ENCODE data around the gene PGA5. TPM values are rescaled to one million over a fixed set of nuclear protein-coding genes. Genes with fewer than 3 reads are reported as not detected.

The PGA5 gene
- total RNA-seq, 1 donor from 2014 or later = not detected

DNA sequence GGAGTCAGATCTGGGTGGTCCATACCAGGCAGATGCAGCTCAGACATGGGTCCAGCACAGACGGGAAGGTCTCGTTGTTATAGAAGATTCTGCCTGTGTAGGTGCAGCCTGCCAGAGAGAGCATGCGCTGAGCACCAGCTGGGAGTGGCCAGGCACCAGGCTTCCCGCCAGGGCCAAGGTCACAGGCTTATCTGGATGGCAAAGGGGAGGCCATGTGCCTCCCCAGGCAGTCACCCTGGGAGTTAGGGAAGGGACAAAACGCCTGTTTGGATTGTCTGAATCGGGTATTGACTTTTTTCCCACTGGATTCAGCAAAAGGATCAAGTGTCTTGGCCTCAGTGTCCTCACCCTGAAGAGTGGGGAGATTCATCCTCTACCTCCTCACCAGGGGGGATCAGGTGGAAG is 26.5 kb downstream of the PGA5 start:
- DNase-seq (ENCODE audit: low read depth) = no peak

DNA sequence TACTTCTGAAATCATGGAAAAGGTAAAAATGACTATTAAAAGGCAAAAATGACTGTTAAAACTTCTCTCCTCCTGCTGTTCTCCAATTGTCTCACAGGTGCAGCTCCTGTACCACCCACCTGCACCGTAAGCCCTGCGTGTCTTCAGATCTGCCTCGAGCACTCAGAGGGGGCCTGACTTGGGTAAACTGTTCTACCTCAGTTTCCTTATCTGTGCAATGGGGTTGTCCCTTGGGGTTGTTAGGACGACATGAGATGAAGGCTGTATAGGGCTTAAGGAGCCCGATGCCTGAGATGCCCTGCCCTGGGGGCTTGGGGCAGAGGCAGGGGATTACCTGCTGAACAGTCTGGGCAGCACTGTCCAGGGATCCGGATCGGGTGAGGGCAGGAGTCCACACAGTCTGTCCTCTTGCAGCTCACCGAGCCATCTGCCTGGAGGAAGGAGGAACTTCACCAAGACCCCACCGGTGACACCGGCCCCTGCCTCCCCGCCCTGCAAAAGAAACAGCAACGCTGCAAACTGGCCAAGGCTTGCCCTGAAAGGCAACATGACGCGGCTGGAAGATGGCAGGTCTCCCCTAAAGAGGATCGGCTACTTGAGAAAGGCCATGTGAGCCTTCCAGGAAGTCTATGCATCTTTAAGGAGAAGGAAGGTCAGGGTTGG is 27.7 kb downstream of the PGA5 start:
- DNase-seq (ENCODE audit: low read depth) = no peak

DNA sequence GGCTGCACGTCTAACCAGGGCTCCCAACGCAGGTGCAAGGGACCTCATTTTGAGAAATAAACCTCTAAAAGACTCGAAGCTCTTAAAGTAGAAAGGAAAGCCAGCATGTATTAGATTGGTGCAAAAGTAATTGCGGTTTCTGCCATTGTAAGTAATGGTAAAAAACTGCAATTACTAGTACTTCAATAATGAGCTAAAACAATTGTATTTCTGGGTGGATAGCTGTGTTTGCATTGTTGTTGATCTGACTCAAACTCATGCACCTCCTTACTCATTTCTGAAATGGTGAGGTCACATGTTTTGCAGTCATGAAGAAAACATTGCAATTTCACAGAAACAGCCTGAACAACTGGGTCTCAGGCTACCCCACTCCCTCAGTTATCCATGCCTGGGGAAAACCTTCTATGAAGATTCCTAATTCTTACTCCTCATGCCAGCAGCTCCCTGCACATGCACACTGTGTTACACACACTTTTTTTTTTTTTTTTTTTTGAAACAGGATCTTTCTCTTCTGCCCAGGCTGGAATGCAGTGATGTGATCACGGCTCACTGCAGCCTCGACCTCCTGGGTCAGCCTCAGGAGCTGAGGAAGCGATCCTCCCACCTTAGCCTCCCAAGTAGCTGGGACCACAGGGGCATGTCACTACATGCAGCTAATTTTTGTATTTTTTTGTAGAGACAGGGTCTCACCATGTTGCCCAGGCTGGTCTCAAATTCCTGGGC is 29.5 kb downstream of the PGA5 start:
- DNase-seq (ENCODE audit: low read depth) = peak; percentile 76

DNA sequence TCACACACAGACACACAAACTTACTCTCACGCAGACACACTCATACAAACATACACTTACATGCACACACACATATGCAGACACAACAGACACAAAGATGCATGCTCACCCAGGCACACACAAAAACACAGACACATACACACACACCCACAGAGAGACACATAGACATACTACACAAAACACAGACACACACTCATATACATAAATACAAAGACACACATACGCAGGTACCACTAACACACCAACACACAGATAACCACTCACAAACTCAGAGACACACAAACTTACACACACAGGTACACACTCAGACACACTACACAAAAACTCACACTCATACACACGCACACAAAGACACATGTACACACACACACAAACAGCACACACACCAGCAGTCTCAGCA is 31.8 kb downstream of the PGA5 start:
- no peak for DNase-seq (ENCODE audit: low read depth)

GRCh38 chr11:61273178-61274078 is 32.5 kb downstream of the PGA5 start:
- peak; percentile 27 for DNase-seq (ENCODE audit: low read depth)

GRCh38 chr11:61274084-61274483 is 33.1 kb downstream of the PGA5 start:
- no peak for DNase-seq (ENCODE audit: low read depth)

DNA sequence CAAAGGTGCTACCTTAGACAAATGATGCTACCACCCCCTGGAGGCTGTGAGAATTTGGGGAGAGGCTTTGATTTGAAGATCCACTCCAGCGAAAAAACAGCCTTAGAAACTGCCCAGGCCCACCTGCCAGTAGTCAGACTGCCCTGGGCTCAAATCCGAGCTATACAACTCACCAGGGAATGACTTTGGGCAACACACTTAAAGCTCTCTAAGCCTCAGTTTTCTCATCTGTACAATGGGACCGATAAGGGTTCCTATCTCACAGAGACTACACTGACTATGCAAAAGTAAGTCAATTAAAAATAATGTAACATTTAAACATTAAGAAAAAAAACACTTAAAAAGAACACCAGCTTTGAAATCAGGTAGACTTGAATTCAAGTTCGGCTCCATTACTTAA is 34.2 kb downstream of the PGA5 start:
- DNase-seq (ENCODE audit: low read depth) = no peak

- no peak for DNase-seq (ENCODE audit: low read depth)
Measured at GRCh38 chr11:61277186-61278000, 36.4 kb downstream of the PGA5 start.

DNA sequence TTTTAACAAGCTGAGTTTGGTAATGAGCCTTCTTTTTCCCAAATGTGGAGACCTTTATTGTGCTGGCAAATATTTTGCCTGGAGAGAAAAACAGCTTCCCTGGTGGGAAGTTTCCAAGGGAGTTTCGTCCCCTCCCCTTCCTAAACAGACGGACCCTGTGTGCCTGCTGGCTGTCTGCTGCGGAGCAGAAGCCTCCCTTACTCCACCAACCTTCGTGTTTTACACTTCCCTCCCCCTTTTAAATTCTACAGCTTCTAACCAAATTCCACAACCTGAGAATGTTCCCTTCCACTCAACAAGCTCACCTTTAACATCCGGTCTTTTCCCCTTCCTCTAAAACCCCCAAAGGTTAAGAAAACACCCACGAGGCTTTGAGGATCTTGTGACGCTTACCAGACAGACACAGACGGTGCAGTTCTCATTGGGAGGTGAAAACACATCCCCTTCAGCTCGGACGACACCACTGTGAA is 37.1 kb downstream of the PGA5 start:
- DNase-seq (ENCODE audit: low read depth) = no peak

DNA sequence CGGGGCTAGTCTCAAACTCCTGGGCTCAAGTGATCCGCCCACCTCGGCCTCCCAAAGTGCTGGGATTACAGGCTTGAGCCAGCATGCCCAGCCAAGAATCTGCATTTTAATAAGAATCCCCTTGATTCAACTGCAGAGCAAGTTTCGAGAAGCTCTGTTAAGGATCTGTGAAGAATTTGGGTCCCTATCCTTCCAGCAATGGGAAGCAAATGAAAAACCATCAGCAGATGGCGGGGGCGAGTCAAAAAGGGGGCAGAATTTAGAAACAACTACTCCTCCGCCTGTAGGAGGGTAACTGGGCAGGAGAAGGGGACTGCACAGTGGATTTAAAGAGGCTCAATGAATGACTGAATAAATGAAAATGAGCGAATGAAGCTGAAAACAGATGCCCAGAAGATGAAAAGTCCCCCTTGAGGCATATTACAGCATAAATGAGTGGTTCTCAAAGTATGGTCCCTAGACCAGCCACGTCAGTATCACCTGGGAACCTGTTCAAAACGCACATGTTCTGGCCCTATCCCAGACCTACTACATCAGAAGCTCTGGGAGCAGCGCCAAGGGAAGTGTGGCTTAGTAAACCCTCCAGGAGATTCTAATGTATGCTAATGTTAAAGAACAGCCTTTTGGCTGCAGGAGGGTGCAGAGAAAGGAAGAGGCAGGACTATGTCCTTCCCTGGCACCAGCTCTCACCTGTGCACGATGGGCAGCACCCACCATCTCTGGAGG is 39.1 kb downstream of the PGA5 start:
- DNase-seq (ENCODE audit: low read depth) = no peak

DNA sequence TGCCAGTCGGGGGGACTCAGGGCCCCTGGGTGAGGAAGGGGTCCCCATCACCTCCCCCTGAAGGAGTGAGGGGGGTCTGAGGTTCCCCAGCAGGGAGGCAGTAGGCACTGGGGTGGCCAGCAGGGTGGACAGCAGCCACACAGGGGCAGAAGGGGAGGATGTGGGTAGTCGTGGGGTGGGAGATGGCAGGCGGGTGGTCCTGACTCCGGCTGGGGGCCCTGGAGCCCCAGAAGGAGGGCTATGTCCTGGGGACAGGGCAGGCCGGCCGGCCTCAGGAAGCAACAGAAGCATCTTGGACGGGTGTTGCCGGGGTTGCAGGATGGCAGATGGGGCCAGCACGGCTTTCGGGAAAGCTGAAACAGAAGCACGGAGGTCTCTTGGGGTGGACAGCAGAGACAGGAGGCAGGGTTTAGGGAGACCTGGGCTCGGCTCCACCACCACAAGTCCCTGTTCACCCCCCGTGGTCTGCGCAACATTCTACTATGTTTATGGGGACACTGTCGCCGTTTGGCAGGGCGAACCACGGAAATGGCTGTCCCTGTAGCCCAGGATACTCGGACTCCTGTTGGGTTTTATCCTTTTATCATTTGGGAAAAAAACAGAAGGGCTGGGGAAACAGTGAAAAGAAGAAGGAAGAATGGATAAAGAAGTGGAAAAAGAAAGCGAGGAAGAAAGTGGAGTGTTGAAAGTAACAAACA is 40.1 kb downstream of the PGA5 start:
- no peak for DNase-seq (ENCODE audit: low read depth)

DNA sequence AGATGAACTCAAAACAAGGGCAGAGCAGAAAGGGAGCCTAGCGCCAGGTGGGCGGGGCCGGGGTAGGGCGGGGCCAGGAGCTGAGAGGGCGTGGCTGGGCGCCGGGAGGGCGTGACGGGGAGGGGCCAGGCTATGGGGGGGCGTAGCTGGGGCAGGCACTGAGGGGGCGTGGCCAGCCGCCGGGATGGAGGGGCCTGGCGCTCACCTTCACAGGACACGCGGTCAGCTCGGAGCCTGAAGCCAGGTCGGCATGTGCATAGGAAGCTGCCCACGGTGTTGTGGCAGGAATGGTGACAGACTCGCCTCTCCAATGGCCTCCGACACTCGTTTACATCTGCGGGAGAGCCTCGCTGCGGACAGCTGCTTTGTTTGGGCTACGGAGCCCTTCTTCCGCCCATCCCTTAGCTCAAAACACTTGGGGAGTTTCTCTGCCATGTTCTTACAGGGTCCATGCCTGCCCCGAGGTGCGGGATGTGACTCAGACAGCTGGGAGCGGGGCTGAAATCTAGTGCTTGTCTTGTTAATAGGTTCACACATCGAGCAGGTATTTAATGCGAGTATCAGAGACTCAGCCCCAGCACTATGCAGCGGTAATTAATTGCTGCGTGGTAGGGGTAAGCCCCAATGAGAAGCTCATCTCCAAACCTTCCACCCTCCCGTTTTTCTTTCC is 40.7 kb downstream of the PGA5 start:
- no peak for DNase-seq (ENCODE audit: low read depth)

DNA sequence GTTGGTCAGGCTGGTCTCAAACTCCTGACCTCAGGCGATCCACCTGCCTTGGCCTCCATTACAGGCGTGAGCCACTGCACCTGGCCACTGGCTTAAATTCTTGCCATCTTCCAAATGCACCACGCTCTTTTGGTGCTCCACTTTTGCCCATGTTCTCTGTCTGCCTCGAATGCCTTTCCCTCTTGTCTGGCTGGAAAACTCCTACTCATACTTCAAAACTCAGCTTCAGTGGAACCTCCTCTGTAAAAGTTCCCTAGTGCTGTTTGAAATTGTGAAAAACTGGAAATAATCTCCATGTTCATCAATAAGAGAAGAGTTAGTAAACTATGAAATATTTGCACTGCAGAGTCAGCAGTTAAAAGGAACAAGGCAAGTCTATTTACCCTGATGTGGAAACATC is 42.6 kb downstream of the PGA5 start:
- no peak for DNase-seq (ENCODE audit: low read depth)

GRCh38 chr11:61287338-61287977 is 46.5 kb downstream of the PGA5 start:
- DNase-seq (ENCODE audit: low read depth) = no peak

DNA sequence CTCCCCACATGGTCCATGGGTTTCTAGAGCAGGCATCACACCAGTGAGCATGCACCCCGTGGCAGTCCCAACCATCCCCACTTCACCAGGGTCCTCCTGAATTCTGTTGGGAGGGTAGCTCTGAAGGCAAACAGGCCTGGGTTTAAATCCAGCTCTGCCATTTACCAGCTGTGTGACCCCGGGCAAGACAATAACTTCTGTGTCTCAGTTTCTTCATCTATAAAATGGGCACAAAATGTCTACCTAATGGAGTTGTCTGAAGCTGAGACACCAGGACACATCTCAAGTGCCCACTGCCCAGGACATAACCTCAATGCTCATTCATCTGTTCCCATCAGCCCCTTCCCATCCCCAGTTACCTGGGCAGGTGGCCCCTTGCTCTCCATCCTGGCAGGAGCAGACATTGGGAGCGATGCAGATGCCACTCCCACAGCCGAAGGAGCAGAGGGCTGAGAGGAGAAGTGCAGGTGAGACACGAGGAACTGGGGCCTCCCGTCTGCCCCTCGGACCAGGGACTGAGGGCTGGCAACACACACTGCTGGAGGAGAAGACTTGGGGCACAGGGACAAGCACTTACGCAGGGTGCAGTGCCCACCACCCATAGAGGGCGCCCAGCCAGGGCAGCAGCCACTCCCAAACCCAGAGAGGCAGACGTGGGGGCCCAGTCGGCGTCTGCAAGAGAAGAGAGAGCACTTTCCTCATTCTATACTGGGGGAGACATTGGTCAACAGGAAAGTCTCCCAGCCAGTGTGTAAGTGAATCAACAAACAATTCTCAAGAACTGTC is 50.1 kb downstream of the PGA5 start:
- DNase-seq (ENCODE audit: low read depth) = no peak

DNA sequence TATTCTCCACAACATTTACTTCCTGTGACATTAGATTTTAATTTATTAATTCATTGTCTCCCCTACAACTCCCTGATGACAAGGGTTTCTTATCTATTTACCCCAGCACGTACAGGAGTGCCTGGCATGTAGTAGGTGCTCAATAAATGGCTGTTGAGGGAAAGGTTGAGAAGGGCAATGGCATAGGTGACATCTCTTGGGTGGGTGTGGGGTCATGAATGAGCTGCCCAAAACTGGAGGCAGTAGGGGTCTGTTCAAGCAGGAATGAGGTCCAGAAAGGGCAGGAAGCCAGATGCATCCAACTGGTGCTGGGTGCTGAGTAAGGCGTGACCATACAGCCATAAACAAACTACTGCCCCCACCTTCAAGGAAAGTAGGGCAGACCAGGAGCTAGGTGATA is 51.4 kb downstream of the PGA5 start:
- DNase-seq (ENCODE audit: low read depth) = no peak

DNA sequence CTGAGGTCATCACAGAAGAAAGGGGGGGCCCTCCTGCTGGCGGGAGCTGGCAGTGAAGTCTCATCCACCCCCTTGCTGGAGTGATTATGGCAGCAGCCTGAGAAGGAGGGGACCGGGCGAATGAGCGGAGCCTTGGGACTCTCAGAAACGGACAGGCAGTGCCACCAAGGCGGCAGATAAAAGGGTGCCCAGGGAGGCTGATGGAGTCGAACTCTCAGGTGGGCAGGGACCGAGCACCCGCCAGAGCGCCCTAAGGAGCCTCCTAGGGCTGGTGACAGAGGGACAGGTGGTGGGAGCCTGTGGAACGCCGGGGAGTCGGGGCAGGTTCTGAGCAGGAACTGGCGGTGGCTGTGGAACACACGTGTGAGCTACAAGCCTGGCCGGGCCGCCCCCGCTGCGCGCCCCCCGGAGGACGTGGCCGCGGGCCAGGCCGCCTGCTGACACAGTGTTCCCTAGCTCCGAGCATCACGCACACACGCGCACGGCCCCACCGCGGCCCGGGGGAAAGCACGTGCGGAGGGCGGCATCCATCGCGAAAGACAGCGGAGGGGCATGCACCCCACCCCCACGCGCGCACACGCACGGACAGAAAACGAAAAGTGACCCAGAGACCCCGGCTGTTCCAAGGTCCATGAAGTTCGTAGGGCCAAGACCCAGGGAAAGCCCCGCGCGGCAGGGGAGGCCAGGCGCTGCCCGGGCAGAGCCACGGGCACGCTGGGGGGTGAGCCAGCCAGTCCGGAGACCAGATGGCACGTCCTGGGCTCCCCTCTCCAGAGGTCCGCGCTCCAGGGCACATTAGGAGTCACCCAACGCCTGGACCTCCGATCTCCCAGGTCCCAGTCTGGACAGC is 53.1 kb downstream of the PGA5 start:
- DNase-seq (ENCODE audit: low read depth) = no peak
